H1 (cell line): ENCODE data around the gene NEURL1. TPM values are rescaled to one million over a fixed set of nuclear protein-coding genes. Genes with fewer than 3 reads are reported as not detected.
A peak's percentile ranks its signal among the peaks of the same experiment; 100 is the strongest.

ENCODE experiments used
- CTCF ChIA-PET: fragments of 300-600 bp; sonication (Branson Sonifier 250); formaldehyde crosslinking; loops from one replicate; lab custom pipeline; 2021; ENCODE audit not compliant: partially characterized antibody; lab: Charles Lee
- POLR2A ChIA-PET: fragments of 300-600 bp; sonication (Branson Sonifier 250); formaldehyde crosslinking; loops from one replicate; lab custom pipeline; 2021; ENCODE audit warnings: inconsistent platforms; ENCODE audit not compliant: partially characterized antibody; lab: Charles Lee
- DNase-seq, 2 experiments: peaks; one replicate each; pipeline versions ENCODE4 v3.0.0 to v3.0.0-alpha.2; 2010 to 2022; ENCODE audit warnings: low spot score in 2 of 2, low read depth in 1 of 2, mixed read lengths in 1 of 2
- FAIRE-seq: peaks from 2 replicates; lab custom pipeline; 2011; peaks lifted over from hg19 to GRCh38; lab: Jason Lieb, UNC
- H2AFZ ChIP-seq: 2 replicates; pipeline ENCODE4 v1.8.1; 2012; ENCODE audit warnings: low read length, inconsistent platforms
- H2AK5ac ChIP-seq: 2 replicates; pipeline ENCODE4 v1.6.1; 2013; ENCODE audit warnings: low read depth, low read length
- H2BK120ac ChIP-seq: replicated peaks from 2 replicates; pipeline ENCODE3; 2013; ENCODE audit warnings: low read depth, low read length, inconsistent platforms
- H2BK12ac ChIP-seq: 2 replicates; pipeline ENCODE4 v1.6.1; 2013; ENCODE audit warnings: low read depth, low read length
- H2BK15ac ChIP-seq: 2 replicates; pipeline ENCODE4 v1.6.1; 2013; ENCODE audit warnings: low read length
- H2BK20ac ChIP-seq: 2 replicates; pipeline ENCODE4 v1.6.1; 2013; ENCODE audit warnings: low read length
- H2BK5ac ChIP-seq: 2 replicates; pipeline ENCODE4 v1.6.1; 2013; ENCODE audit warnings: low read depth, low read length
- H3K14ac ChIP-seq: 2 replicates; pipeline ENCODE4 v1.6.1; 2013; ENCODE audit warnings: inconsistent platforms; ENCODE audit not compliant: insufficient read length
- H3K18ac ChIP-seq: 2 replicates; pipeline ENCODE4 v1.6.1; 2013; ENCODE audit warnings: low read length; ENCODE audit errors: extremely low read depth
- H3K23ac ChIP-seq: 2 replicates; pipeline ENCODE4 v1.6.1; 2013; ENCODE audit warnings: inconsistent platforms; ENCODE audit not compliant: insufficient read length
- H3K23me2 ChIP-seq: 2 replicates; pipeline ENCODE4 v1.6.1; 2013; ENCODE audit warnings: low read depth, low read length
- H3K27ac ChIP-seq: 2 replicates; pipeline ENCODE4 v1.6.1; 2011; ENCODE audit warnings: low read depth, low read length, inconsistent platforms
- H3K27me3 ChIP-seq, 4 experiments: replicated peaks in 1 of 4; 1 replicate in 1 of 4; 2 replicates in 3 of 4; pipeline versions ENCODE4 v1.6.1 to v1.8.1; 2011 to 2013; ENCODE audit warnings: low read length in 3 of 4, mild to moderate bottlenecking in 3 of 4, inconsistent platforms in 2 of 4, mixed read lengths in 2 of 4, moderate library complexity in 1 of 4; ENCODE audit not compliant: control insufficient read depth in 3 of 4, insufficient read depth in 3 of 4; ENCODE audit errors: extremely low read depth in 1 of 4
- H3K36me3 ChIP-seq, 4 experiments: 2 replicates each; pipeline versions ENCODE4 v1.6.1 to v1.8.1; 2011 to 2013; ENCODE audit warnings: mild to moderate bottlenecking in 4 of 4, low read length in 3 of 4, moderate library complexity in 2 of 4, control low read depth in 1 of 4, inconsistent platforms in 1 of 4; ENCODE audit not compliant: insufficient read depth in 4 of 4, control insufficient read depth in 2 of 4
- H3K4ac ChIP-seq: replicated peaks from 2 replicates; pipeline ENCODE3; 2013; ENCODE audit warnings: low read length, low read depth, mixed read lengths, inconsistent platforms; ENCODE audit not compliant: insufficient read length
- H3K4me1 ChIP-seq, 4 experiments: replicated peaks in 1 of 4; 1 replicate in 1 of 4; 2 replicates in 3 of 4; pipeline versions ENCODE4 v1.6.1 to v1.8.1; 2011 to 2013; ENCODE audit warnings: low read length in 3 of 4, inconsistent platforms in 2 of 4, mixed read lengths in 1 of 4; ENCODE audit not compliant: insufficient read depth in 4 of 4, control insufficient read depth in 3 of 4
- H3K4me2 ChIP-seq, 2 experiments: 2 replicates each; pipeline versions ENCODE4 v1.6.1 to v1.8.1; 2011 to 2013; ENCODE audit warnings: low read depth in 2 of 2, low read length in 2 of 2, control low read depth in 1 of 2, inconsistent platforms in 1 of 2, mild to moderate bottlenecking in 1 of 2; ENCODE audit not compliant: insufficient read depth in 1 of 2
- H3K4me3 ChIP-seq, 4 experiments: fragments of 200-600, 300-600 bp in 1 of 4; sonication (generic), shearing (Covaris generic), sonication (Bioruptor Twin) in 1 of 4; 2 replicates each; pipeline versions ENCODE4 v1.5.1 to v1.8.1; 2011 to 2016; ENCODE audit warnings: low read length in 4 of 4, low read depth in 3 of 4, control low read depth in 2 of 4, inconsistent platforms in 2 of 4, mild to moderate bottlenecking in 2 of 4, mixed read lengths in 1 of 4, moderate library complexity in 1 of 4; ENCODE audit not compliant: insufficient read depth in 2 of 4; ENCODE audit errors: extremely low read depth in 1 of 4
- H3K56ac ChIP-seq: replicated peaks from 2 replicates; pipeline ENCODE3; 2013; ENCODE audit warnings: low read depth, mild to moderate bottlenecking, mixed read lengths, low read length, inconsistent platforms; ENCODE audit not compliant: insufficient read length
- H3K79me1 ChIP-seq: 2 replicates; pipeline ENCODE4 v1.6.1; 2013; ENCODE audit warnings: low read depth, low read length, control low read depth
- H3K79me2 ChIP-seq, 2 experiments: 2 replicates each; pipeline versions ENCODE4 v1.6.1 to v1.8.1; 2012 to 2013; ENCODE audit warnings: low read length in 2 of 2, mild to moderate bottlenecking in 2 of 2, inconsistent platforms in 1 of 2; ENCODE audit not compliant: insufficient read depth in 2 of 2, control insufficient read depth in 1 of 2
- H3K9ac ChIP-seq, 4 experiments: replicated peaks in 1 of 4; 1 replicate in 1 of 4; 2 replicates in 3 of 4; pipeline versions ENCODE4 v1.6.1 to v1.8.1; 2011 to 2013; ENCODE audit warnings: low read depth in 3 of 4, low read length in 3 of 4, control low read depth in 2 of 4, mild to moderate bottlenecking in 2 of 4, moderate library complexity in 2 of 4, inconsistent platforms in 1 of 4; ENCODE audit errors: extremely low read depth in 1 of 4
- H3K9me3 ChIP-seq, 2 experiments: 2 replicates each; pipeline versions ENCODE4 v1.6.1 to v1.8.1; 2012 to 2013; ENCODE audit warnings: mild to moderate bottlenecking in 2 of 2, moderate library complexity in 2 of 2, control low read depth in 1 of 2, inconsistent platforms in 1 of 2, low read depth in 1 of 2, low read length in 1 of 2, mixed read lengths in 1 of 2; ENCODE audit not compliant: insufficient read depth in 2 of 2
- H4K20me1 ChIP-seq, 2 experiments: replicated peaks in 1 of 2; 2 replicates each; pipeline versions ENCODE3 to v1.8.1; 2011 to 2013; ENCODE audit warnings: inconsistent platforms in 2 of 2, low read length in 2 of 2, mild to moderate bottlenecking in 1 of 2; ENCODE audit not compliant: insufficient read depth in 2 of 2, control insufficient read depth in 1 of 2
- H4K5ac ChIP-seq: 2 replicates; pipeline ENCODE4 v1.6.1; 2013; ENCODE audit warnings: low read length, low read depth, mixed read lengths, inconsistent platforms; ENCODE audit not compliant: insufficient read length
- H4K8ac ChIP-seq: 2 replicates; pipeline ENCODE4 v1.8.0; 2013; ENCODE audit warnings: mild to moderate bottlenecking, moderate library complexity, low read length, inconsistent platforms; ENCODE audit not compliant: insufficient read depth; ENCODE audit errors: extremely low read depth
- H4K91ac ChIP-seq: replicated peaks from 2 replicates; pipeline ENCODE3; 2013; ENCODE audit warnings: low read length, mixed read lengths, inconsistent platforms; ENCODE audit not compliant: insufficient read length
- CHD2 ChIP-seq: IDR thresholded peaks from 2 replicates; pipeline ENCODE4 v1.6.1; 2012; ENCODE audit warnings: low read length, improper control_type of control experiment
- CREB1 ChIP-seq: IDR thresholded peaks from 2 replicates; pipeline ENCODE4 v1.6.1; 2012; ENCODE audit warnings: inconsistent platforms
- EZH2 ChIP-seq: fragments of 200-600 bp; sonication (generic); IDR thresholded peaks from 2 replicates; pipeline ENCODE4 v1.7.1; 2012; ENCODE audit warnings: low read depth, mild to moderate bottlenecking, moderate library complexity, low read length, inconsistent platforms; ENCODE audit not compliant: severe bottlenecking
- JUND ChIP-seq: IDR thresholded peaks from 2 replicates; pipeline ENCODE4 v1.6.1; 2011; ENCODE audit warnings: mild to moderate bottlenecking, improper control_type of control experiment, low read length
- KDM4A ChIP-seq: IDR thresholded peaks from one replicate; pipeline ENCODE4 v1.7.1; 2012; ENCODE audit warnings: low read depth, mild to moderate bottlenecking, moderate library complexity, low read length, inconsistent platforms; ENCODE audit not compliant: severe bottlenecking
- SP1 ChIP-seq: IDR thresholded peaks from 2 replicates; pipeline ENCODE4 v1.6.1; 2011; ENCODE audit warnings: low read depth, low read length
- YY1 ChIP-seq: IDR thresholded peaks from 2 replicates; pipeline ENCODE4 v1.6.1; 2011; ENCODE audit warnings: low read depth, mild to moderate bottlenecking, low read length
- WGBS, 2 experiments: shearing (Covaris generic) in 1 of 2; methylation state at CpG; one replicate each; pipeline versions ENCODE4 v1.1.6 to v1.1.7; 2013 to 2015; ENCODE audit warnings: low lambda C conversion rate in 2 of 2, mixed read lengths in 2 of 2, inconsistent platforms in 1 of 2, low coverage in 1 of 2, missing lambda C conversion rate in 1 of 2; ENCODE audit not compliant: insufficient replicate concordance in 2 of 2, insufficient coverage in 1 of 2, insufficient read length in 1 of 2; ENCODE audit errors: extremely low coverage in 1 of 2, missing lambda C conversion rate in 1 of 2; 5-methylcytosine and 5-hydroxymethylcytosine counted together
- polyA plus RNA-seq, 7 experiments: library from polyadenylated mRNA; depleted of rRNA in 3 of 7; stranded (reverse) in 5 of 7; unstranded in 2 of 7; fragments of >200 nt in 5 of 7; fragments of 200-250 nt in 2 of 7; gene quantifications; 1 replicate in 5 of 7; 2 replicates in 1 of 7; 4 replicates in 1 of 7; pipeline versions ENCODE4 v1.2.1 to v1.2.3, GENCODE V29; 2011 to 2013; ENCODE audit warnings: missing spikeins in 2 of 7, mixed read lengths in 2 of 7
- total RNA-seq: library from RNA; stranded (reverse); fragmentation: NEBNext Ultra II Directional; extraction: Animal tissue kit (Norgen Biotek cat#: 25700); gene quantifications from 2 replicates; pipeline ENCODE4 v1.2.1, GENCODE V29; 2021

Gene NEURL1
- total and polyA plus RNA-seq, 2 of the 8 experiments (the other 6 are each of a cell fraction or from before 2014, with no cell fraction given): 0.54 to 0.58 TPM

GRCh38 chr10:103470761-103471653 is 22.5 kb upstream of the NEURL1 start:
- H3K18ac ChIP-seq: peak overlapping the region; percentile 27; the same call in 1 of the 2 replicates
- H2BK20ac ChIP-seq: no peak overlapping the region
- H3K56ac ChIP-seq: no peak overlapping the region
- H3K27ac ChIP-seq: no peak overlapping the region
- H2BK12ac ChIP-seq: peak overlapping the region; percentile 68; the same call in 1 of the 2 replicates
- no peak overlapping the region for H3K4me2 ChIP-seq
- peaks cover 0 to 11% (median 2%) of the 10 kb centered on the region in 4 experiments; a peak in 2 of 7 replicates for H3K4me1 ChIP-seq
- no peak overlapping the region for H3K9ac ChIP-seq
- H3K23me2 ChIP-seq: peaks cover 4% of the 10 kb centered on the region; the same call in 1 of the 2 replicates
- H4K20me1 ChIP-seq: no peaks in the 10 kb centered on the region
- no peak overlapping the region for H3K23ac ChIP-seq
- TF ChIP-seq EZH2 (no peak), KDM4A (peak; percentile 21), SP1 (no peak), YY1 (no peak), CREB1 (no peak), CHD2 (no peak), JUND (peak; percentile 84)
- no peak overlapping the region for H4K8ac ChIP-seq
- H3K14ac ChIP-seq: no peak overlapping the region
- ChIA-PET CTCF (interaction anchor here (0.8 to 9.0 kb wide), 6 partner anchors 9 to 93 kb away, joined by 3 to 71 read pairs (median 3); partner anchors contain the start of gene CALHM2), POLR2A (interaction anchor here (0.9 to 1.6 kb wide), 3 partner anchors 12 to 18 kb away, joined by 3 to 4 read pairs (median 3); partner anchors contain the start of gene CALHM1)
- H3K9me3 ChIP-seq: no peaks in the 10 kb centered on the region
- H4K91ac ChIP-seq: no peak overlapping the region
- H2BK15ac ChIP-seq: no peak overlapping the region
- H3K79me1 ChIP-seq: no peaks in the 10 kb centered on the region
- H3K4ac ChIP-seq: no peak overlapping the region
- H2AFZ ChIP-seq: peak overlapping the region; percentile 74
- DNase-seq: no peak
- H4K5ac ChIP-seq: no peak overlapping the region
- no peak overlapping the region; the same call in 1 of the 2 replicates for H2BK5ac ChIP-seq
- H3K4me3 ChIP-seq: no peak overlapping the region
- WGBS, 2 experiments: 75% methylated on average over 14 of the region's 14 CpGs; no CpG with 5 or more reads in 1 of the 2 experiments
- H2BK120ac ChIP-seq: no peak overlapping the region
- H3K36me3 ChIP-seq: no peaks in the 10 kb centered on the region
- no peaks in the 10 kb centered on the region for H3K79me2 ChIP-seq
- FAIRE-seq: no peak
- no peaks in the 10 kb centered on the region for H3K27me3 ChIP-seq
- H2AK5ac ChIP-seq: no peak overlapping the region
